ENCODE data around the gene MOCS2.

MOCS2 gene

DNA sequence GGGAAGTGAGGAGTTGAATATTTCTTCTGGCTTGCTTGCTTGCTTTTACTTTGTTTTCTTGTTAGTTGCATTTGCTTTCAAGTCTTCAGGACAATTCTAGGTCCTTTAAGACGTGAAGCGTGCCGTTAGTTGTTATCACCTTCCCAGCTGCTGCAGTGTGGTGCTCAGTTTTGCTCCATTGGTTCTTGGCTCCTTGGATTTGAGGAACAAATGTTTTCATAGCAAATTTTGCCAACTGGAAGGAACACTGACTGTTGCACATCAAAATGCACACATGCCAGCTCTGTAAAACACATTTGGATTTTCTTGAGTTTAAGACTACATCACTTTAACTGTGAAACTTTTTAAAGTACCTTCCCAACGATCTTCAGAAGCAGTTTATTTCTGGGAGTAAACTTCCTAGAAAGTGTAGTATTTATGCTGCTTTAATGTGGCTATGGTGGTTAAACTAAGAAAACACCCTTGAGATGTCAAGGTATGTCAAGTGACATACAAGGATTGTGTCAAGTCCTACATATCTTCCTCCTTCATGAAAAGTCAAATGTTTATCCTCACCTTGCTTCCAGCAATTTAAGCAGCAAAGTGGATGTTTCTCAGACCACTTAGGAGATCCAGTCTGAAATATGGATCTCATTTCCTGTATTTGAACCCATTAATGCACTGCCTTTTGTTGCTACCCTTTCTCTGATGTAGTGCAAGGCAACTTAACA lies 24.9 kb downstream of the MOCS2 start:
- Histone ChIP-seq H3K4me1 (ENCODE audit: insufficient read depth, low read length) (no peaks in the 10 kb centered on the region), H3K9ac (ENCODE audit: low read depth, low read length) (no peak overlapping the region), H3K36me3 (ENCODE audit: insufficient read depth, low read length) (no peaks in the 10 kb centered on the region), H3K9me3 (ENCODE audit: control insufficient read depth, insufficient read depth, low read length) (no peaks in the 10 kb centered on the region)

DNA sequence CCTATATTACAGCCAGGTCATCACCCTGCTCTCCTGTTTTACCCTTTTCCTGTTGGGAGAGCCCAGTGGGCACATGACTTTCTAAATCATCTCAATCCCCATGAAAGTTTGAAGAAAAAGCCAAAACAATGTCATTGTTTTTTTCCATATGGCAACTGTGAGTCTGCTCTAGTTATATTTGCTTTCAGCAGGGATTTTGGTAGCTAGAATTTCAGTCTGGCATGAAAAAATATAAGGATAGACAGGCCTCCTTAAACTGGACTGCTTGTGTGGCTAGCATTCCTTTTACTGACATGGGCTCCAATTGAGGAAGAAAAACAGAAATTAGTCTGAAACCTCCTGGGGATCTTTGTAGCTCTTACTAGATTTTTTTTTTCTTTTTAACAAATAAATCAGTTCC lies 25.6 kb downstream of the MOCS2 start:
- Histone ChIP-seq H3K4me1 (ENCODE audit: insufficient read depth, low read length) (no peaks in the 10 kb centered on the region), H3K9ac (ENCODE audit: low read depth, low read length) (no peak overlapping the region), H3K36me3 (ENCODE audit: insufficient read depth, low read length) (no peaks in the 10 kb centered on the region), H3K9me3 (ENCODE audit: control insufficient read depth, insufficient read depth, low read length) (no peaks in the 10 kb centered on the region)

DNA sequence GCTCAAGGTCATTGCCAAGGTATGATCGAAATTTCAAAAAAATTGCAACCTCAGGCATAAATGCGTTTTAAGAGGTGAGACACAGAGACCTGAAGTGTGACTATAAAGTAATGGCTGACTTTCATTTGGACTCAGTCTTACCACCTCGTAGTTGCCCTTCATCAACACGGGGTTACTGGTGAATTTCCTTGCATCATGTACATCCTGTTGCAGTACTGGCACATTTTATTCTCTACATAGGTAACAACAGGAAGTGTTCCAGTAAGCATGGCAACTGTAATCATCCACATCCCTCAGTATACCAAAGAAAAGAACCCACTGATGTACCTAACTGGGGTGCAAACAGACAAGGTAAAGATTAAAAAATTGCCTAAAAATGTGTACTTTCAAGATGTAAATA lies 29.3 kb downstream of the MOCS2 start:
- Histone ChIP-seq H3K9ac (ENCODE audit: low read depth, low read length) (no peak overlapping the region), H3K4me1 (ENCODE audit: insufficient read depth, low read length) (no peaks in the 10 kb centered on the region), H3K36me3 (ENCODE audit: insufficient read depth, low read length) (peaks cover 4% of the 10 kb centered on the region), H3K9me3 (ENCODE audit: control insufficient read depth, insufficient read depth, low read length) (no peaks in the 10 kb centered on the region)

DNA sequence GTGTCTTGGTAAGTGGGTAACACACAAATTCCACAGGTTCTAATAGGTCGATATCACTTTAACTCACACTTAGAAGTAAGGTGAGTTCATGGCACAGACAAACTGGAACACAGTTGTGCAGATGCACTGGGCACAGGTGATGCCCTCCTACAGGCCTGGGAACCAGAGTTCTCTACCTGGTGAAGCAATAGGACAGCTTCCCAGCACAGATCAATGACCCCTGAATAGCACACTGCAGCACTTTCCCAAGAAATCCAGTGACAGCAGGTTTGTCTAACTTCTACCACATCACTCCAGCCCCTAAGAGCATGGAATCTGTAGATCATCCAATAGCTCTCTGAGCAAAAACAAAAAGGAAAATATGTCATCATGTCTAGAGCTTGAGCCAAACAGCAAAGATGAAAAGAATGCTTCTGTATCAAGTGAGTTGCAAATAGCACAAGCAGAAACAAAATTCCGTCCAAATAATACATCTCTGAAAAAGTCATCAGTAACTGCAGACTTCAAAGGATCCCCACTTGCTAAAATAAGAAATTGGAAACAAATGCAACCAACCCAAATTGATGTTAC lies 33.5 kb downstream of the MOCS2 start:
- H3K9ac ChIP-seq (ENCODE audit: low read depth, low read length) = no peak overlapping the region
- H3K36me3 ChIP-seq (ENCODE audit: insufficient read depth, low read length) = peaks cover 4% of the 10 kb centered on the region
- H3K4me1 ChIP-seq (ENCODE audit: insufficient read depth, low read length) = no peaks in the 10 kb centered on the region

DNA sequence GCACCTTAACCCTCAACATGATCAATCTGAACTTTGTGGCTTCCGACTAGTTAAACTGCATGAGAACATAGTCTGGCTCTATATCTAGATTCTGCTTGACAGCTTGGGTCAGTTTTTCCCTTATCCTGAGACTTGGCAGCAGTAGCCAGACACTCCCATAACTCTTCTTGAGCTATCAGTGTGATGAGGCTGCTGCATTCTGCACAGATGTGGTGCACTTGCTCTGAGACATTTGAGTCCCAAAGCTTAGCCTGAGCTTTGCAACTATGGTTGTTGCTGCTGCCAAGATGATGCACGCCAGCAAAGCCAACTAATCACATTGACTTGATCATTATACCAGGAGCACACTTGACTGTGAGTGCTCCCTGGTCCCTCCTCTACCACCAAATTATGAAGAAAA lies 36.2 kb downstream of the MOCS2 start:
- no peak overlapping the region for H3K9ac ChIP-seq (ENCODE audit: low read depth, low read length)
- no peaks in the 10 kb centered on the region for H3K4me1 ChIP-seq (ENCODE audit: insufficient read depth, low read length)
- H3K9me3 ChIP-seq (ENCODE audit: control insufficient read depth, insufficient read depth, low read length) = no peaks in the 10 kb centered on the region
- peaks cover 4% of the 10 kb centered on the region for H3K36me3 ChIP-seq (ENCODE audit: insufficient read depth, low read length)

More for the DNA sequence above, 33.5 kb downstream of the MOCS2 start:
- no peaks in the 10 kb centered on the region for H3K9me3 ChIP-seq (ENCODE audit: control insufficient read depth, insufficient read depth, low read length)

DNA sequence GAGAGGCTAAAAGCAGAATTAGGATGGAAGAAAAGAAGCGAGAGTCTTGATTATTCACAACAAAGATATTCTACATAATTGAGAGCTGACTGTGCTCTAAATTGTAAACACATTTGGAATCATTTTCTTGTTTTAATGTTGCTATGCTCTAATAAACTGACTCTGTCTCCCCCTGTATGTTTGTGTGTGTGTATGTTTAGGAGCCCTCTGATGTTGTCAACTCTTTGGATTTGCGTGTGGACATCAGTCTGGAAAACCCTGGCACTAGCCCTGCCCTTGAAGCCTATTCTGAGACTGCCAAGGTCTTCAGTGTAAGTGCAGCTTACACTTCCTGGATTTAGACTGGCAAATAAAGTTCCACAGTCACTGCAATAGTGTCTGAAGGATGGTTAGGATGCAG lies 37.8 kb downstream of the MOCS2 start:
- H3K9me3 ChIP-seq (ENCODE audit: control insufficient read depth, insufficient read depth, low read length) = no peaks in the 10 kb centered on the region
- H3K9ac ChIP-seq (ENCODE audit: low read depth, low read length) = no peak overlapping the region
- H3K4me1 ChIP-seq (ENCODE audit: insufficient read depth, low read length) = no peaks in the 10 kb centered on the region
- H3K36me3 ChIP-seq (ENCODE audit: insufficient read depth, low read length) = peaks cover 4% of the 10 kb centered on the region

DNA sequence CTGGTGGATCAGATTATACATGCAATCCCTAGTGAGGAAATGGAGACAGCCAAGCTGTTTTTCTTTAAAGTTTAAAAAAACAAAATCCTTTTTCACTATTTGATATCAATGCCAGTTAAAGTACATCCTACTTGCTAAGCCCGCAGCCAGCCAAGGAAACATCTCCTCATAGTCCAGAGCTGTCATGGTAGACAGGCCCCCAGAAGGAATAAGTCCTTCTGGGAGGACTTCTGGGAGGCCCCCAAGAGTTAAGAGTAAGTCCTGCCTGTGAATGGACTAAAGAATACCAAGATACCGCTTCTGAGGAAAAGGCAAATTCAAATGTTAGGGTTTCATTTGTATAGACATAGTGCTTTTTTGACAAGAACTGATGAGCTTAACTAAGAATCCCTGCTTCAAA lies 38.3 kb downstream of the MOCS2 start:
- H3K4me1 ChIP-seq (ENCODE audit: insufficient read depth, low read length) = no peaks in the 10 kb centered on the region
- peaks cover 4% of the 10 kb centered on the region for H3K36me3 ChIP-seq (ENCODE audit: insufficient read depth, low read length)
- H3K9me3 ChIP-seq (ENCODE audit: control insufficient read depth, insufficient read depth, low read length) = no peaks in the 10 kb centered on the region
- H3K9ac ChIP-seq (ENCODE audit: low read depth, low read length) = no peak overlapping the region

DNA sequence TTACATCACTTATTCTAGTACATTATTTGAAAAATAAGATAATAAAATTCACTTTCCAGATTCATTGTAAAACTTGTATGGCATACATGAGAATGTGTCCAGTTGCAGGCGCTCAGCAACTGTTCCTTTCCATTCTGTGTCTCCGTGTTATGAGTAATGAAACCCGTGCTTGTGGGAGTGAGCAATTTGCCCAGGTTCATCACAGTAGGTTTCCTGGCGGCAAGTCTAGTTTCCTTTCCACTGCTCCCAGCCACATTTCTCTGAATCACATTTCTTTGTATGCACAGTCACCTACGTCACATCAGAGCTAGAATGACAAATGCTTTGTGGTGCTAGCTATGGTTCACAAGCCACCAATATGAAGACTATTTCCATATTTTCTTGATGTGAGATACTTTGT lies 39.9 kb downstream of the MOCS2 start:
- Histone ChIP-seq H3K36me3 (ENCODE audit: insufficient read depth, low read length) (no peaks in the 10 kb centered on the region), H3K9me3 (ENCODE audit: control insufficient read depth, insufficient read depth, low read length) (no peaks in the 10 kb centered on the region), H3K9ac (ENCODE audit: low read depth, low read length) (no peak overlapping the region), H3K4me1 (ENCODE audit: insufficient read depth, low read length) (no peaks in the 10 kb centered on the region)

DNA sequence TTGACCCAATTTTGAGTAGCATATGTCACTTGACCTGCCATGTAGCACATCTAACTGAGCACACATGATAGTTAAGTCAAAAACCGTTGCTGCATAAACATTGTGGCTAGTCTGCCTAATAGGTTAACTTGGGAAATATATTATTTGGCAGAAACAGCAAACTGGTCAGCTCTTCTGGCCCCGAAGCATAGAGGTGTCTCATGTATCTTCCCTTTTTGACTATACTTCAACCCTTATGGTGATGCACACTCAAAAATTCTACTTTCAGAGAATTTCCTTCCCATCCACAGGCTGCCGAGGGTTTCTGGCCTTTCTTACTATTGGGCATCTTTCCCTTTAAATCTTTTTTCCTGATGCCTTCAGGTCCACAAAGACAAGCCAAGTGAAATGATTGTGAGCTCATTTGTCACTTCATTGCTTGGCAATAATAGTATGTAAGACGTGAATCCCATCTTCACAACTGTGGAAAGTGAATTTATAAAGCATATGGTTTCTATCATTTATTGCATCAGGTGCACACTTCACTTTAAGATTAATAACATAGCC lies 41.2 kb downstream of the MOCS2 start:
- Histone ChIP-seq H3K36me3 (ENCODE audit: insufficient read depth, low read length) (no peaks in the 10 kb centered on the region), H3K4me1 (ENCODE audit: insufficient read depth, low read length) (no peaks in the 10 kb centered on the region), H3K9ac (ENCODE audit: low read depth, low read length) (no peak overlapping the region), H3K9me3 (ENCODE audit: control insufficient read depth, insufficient read depth, low read length) (no peaks in the 10 kb centered on the region)

DNA sequence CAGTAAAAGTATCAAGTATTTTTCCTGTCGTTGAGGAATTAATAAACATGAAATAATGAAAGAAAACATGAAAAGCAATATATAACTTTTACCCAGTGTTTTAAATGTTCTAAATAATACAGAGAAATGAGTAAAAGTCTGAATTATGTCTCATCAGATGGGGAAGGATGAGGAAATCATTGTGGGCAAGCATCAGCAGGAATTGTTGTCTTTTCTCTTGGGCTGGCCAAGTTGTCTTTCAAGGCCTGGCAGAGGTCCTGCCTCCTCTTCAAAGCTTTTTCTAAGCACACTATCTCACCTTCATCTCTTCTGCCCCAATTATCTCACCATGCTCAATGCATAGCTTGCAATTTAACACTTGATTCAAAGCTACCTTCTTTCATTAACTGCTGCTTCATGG lies 41.9 kb downstream of the MOCS2 start:
- no peak overlapping the region for H3K9ac ChIP-seq (ENCODE audit: low read depth, low read length)
- no peaks in the 10 kb centered on the region for H3K9me3 ChIP-seq (ENCODE audit: control insufficient read depth, insufficient read depth, low read length)
- no peaks in the 10 kb centered on the region for H3K36me3 ChIP-seq (ENCODE audit: insufficient read depth, low read length)
- H3K4me1 ChIP-seq (ENCODE audit: insufficient read depth, low read length) = no peaks in the 10 kb centered on the region

DNA sequence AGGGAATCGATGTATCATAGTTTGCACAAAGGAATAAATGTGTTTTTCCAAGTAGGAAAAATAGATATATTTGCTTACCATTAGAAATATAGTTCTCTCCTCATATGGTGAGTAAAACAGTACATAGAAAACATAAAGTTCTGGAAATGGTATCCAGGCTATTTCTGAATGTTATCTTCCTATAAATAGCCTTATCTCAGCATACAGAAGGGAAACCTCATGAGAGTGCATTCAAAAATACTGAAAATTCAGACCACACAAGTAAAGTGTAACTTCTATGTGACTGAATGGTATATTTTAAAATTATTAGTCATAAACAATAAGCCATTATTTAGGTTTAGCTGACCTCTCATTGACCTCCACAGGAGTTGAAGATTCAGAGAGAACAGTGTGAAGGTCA lies 43.5 kb downstream of the MOCS2 start:
- no peaks in the 10 kb centered on the region for H3K9me3 ChIP-seq (ENCODE audit: control insufficient read depth, insufficient read depth, low read length)
- H3K9ac ChIP-seq (ENCODE audit: low read depth, low read length) = no peak overlapping the region
- H3K4me1 ChIP-seq (ENCODE audit: insufficient read depth, low read length) = no peaks in the 10 kb centered on the region
- H3K36me3 ChIP-seq (ENCODE audit: insufficient read depth, low read length) = no peaks in the 10 kb centered on the region

DNA sequence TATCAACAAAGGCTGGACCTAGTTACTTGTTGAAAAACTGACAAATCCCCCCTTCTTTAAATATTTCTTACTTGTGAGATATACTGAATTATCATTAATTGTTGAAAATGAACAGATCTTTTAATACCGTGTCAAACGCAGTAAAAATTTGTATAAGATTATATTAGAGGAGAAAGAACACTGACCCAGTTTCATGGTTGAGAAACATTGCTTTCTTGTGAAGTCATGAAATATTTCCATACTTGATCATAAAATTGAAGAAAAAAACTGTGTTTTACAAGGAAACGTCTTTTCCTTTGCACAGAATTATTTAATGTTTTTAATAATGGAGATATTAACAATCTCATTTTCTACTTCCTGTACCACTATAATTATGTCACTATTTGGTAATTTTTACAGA lies 45.8 kb downstream of the MOCS2 start:
- Histone ChIP-seq H3K9me3 (ENCODE audit: control insufficient read depth, insufficient read depth, low read length) (no peaks in the 10 kb centered on the region), H3K4me1 (ENCODE audit: insufficient read depth, low read length) (no peaks in the 10 kb centered on the region), H3K36me3 (ENCODE audit: insufficient read depth, low read length) (peaks cover 2% of the 10 kb centered on the region; the same call in 1 of the 2 replicates), H3K9ac (ENCODE audit: low read depth, low read length) (no peak overlapping the region)

DNA sequence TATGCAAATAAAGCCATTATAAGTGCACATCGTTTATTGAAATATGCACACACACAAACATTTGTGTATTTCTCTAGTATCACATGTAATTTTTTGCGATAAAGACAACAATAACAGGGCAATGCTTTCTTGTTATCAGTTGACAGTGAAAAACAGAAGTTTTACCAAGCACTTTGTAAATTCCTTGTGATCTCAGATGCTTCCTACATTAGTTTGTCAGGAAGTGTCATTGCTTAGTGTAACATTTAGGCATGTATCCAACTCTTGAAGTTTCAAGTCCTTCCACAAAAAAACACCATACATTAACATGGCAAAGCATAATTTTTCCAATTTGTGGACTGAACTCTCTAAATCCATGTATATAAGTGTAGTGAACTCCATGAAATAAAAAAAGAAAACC lies 46.4 kb downstream of the MOCS2 start:
- Histone ChIP-seq H3K9me3 (ENCODE audit: control insufficient read depth, insufficient read depth, low read length) (no peaks in the 10 kb centered on the region), H3K9ac (ENCODE audit: low read depth, low read length) (no peak overlapping the region), H3K4me1 (ENCODE audit: insufficient read depth, low read length) (no peaks in the 10 kb centered on the region), H3K36me3 (ENCODE audit: insufficient read depth, low read length) (peaks cover 2% of the 10 kb centered on the region; the same call in 1 of the 2 replicates)

DNA sequence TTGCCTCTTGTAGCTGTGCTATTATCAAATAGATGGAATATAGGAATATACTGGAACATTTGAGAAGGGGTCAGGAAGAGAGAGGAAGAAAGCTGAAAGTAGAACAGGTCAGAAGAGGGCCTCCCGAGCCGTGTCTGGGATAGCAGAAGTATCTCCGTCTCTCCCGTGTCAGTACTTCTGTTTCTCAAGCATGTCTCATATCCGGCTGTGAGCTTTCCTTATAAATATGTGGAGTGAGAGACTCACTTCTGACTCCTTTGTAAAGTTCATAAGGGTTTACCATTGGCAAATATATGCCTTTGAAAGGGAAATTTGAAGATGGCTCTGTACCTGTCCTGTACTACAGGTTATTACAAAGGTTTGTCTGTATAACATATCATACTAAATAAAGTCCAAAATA lies 50.3 kb downstream of the MOCS2 start:
- no peaks in the 10 kb centered on the region for H3K4me1 ChIP-seq (ENCODE audit: insufficient read depth, low read length)
- H3K9ac ChIP-seq (ENCODE audit: low read depth, low read length) = no peak overlapping the region
- H3K9me3 ChIP-seq (ENCODE audit: control insufficient read depth, insufficient read depth, low read length) = no peaks in the 10 kb centered on the region
- H3K36me3 ChIP-seq (ENCODE audit: insufficient read depth, low read length) = peaks cover 2% of the 10 kb centered on the region; the same call in 1 of the 2 replicates

DNA sequence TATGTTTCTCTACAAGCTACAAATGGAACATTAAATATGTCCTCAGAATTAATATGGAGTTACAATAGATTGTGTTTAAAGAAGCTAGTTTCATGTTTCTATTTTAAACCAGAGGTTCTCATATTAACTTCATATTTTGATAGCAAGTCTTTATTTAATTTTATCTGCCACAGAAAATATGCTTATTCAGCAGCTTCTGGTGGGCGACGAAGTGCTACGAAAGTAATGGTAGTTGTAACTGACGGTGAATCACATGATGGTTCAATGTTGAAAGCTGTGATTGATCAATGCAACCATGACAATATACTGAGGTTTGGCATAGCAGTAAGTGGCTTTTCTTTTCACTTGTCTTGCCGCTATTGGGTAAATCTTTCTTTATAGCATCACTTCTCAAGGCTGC lies 54.2 kb downstream of the MOCS2 start:
- no peak overlapping the region for H3K9ac ChIP-seq (ENCODE audit: low read depth, low read length)
- H3K4me1 ChIP-seq (ENCODE audit: insufficient read depth, low read length) = no peaks in the 10 kb centered on the region
- H3K9me3 ChIP-seq (ENCODE audit: control insufficient read depth, insufficient read depth, low read length) = no peaks in the 10 kb centered on the region
- H3K36me3 ChIP-seq (ENCODE audit: insufficient read depth, low read length) = no peaks in the 10 kb centered on the region

Measured in ES-I3 (cell line).